Measurements from ENCODE around the gene CHRM1. TPM values are rescaled to one million over a fixed set of nuclear protein-coding genes. Genes with fewer than 3 reads are reported as not detected.

The CHRM1 gene
- total RNA-seq, 1 experiment from 2014 or later = not detected

DNA sequence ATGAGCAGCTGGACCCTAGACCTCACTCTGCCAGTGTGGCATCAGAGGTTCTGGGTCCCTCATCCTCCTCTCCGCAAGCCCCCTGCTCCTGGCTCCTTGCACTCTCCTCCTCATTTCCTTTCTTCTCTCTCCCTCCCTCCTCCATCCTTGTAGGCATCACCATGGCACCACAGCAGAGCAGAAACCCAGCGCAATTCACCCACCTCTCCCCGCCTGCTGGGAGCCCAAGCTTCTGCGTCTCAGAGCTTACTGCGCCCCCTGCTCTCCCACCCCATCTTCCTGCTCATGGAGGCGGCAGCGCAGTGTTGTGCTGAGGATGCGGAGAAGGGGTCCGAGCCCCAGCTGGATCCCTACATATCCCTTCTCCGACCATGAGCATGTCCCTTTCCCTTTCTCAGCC is 1.7 kb downstream of the CHRM1 start:
- no peaks in the 10 kb centered on the region for H3K4me1 ChIP-seq
- no peaks in the 10 kb centered on the region for H3K9me3 ChIP-seq (replicated peaks)
- H3K27me3 ChIP-seq = peaks cover 6% of the 10 kb centered on the region; the same call in 1 of the 2 replicates
- no peaks in the 10 kb centered on the region for H3K36me3 ChIP-seq
- no peak for DNase-seq
- H3K27ac ChIP-seq = no peak overlapping the region
- H3K4me3 ChIP-seq = no peak overlapping the region

DNA sequence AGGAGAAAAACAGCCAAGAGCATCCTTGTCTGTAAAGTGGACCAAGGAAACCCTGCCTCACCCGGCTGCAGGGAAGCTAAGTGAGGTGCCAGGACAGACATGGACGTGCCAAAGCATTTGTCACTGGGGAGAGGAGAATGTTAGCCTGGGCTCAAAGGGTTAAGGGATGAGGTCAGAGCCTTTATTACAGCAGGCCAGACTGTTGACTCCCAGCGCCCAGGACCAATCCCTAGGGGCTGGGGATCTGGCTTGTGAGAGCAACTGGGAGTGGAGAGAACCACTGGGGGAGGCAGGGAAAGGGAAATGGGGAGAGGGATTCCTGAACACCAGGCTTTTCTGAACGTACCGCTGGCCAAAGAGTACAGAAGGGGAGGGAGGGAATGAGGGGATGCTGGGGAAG is 2.6 kb downstream of the CHRM1 start:
- H3K36me3 ChIP-seq = no peaks in the 10 kb centered on the region
- H3K27me3 ChIP-seq = peaks cover 6% of the 10 kb centered on the region; the same call in 1 of the 2 replicates
- no peaks in the 10 kb centered on the region for H3K9me3 ChIP-seq (replicated peaks)
- no peaks in the 10 kb centered on the region for H3K4me1 ChIP-seq
- no peak overlapping the region for H3K27ac ChIP-seq
- H3K4me3 ChIP-seq = no peak overlapping the region
- peak; percentile 19 for DNase-seq

DNA sequence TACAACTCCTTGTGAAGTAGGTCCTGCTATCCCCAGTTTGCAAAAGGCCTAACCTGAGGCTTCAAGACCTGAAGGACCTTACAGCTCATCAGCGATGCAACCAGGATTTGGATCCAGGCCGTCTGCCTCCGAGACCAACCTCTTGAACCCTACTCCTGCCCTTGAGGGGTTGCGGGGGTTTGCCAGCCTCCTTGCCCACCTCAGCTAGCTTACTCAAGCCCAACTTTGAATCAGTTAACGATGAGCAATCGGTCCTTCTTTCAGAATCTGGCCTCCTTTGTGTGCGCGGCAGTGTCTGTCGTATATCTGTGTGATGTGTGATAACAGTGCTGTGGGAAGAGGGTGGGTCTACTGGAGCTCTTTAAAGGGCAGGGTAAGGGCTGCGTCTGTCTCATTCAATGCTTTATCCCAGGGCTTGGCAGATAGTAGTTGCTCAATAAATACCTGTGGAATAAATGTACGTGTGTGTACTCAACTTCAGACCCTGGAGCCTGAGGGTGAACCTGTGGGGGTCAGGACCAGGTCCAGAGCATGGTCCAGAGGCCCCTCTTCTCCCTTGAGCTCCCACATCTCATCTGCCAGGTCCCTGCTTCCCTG is 3.2 kb downstream of the CHRM1 start:
- Histone ChIP-seq H3K36me3 (no peaks in the 10 kb centered on the region), H3K27me3 (peaks cover 6% of the 10 kb centered on the region; the same call in 1 of the 2 replicates), H3K4me3 (no peak overlapping the region), H3K4me1 (no peaks in the 10 kb centered on the region), H3K9me3 (replicated peaks) (no peaks in the 10 kb centered on the region), H3K27ac (no peak overlapping the region)
- no peak for DNase-seq

DNA sequence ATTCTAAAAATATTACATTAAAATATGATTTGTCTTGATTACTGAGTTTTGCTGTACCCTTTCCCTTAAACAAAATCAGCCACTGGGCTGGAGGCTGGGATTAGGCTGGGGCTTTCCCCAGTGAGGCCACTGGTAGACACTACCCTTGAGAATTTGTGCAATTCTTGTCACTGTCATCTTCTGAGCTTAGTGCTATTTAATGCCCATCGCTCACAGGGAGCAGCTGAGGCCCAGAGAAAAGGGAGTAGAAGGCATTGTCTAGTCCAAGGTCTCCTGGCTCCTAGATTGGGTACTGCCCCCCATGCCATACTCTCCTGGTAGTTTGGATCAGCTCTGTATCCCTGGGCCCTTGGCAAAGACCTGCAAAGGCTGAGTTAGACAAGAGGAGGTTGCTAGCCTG is 6.7 kb downstream of the CHRM1 start:
- no peak for DNase-seq
- Histone ChIP-seq H3K4me3 (no peak overlapping the region), H3K4me1 (peaks cover 12% of the 10 kb centered on the region), H3K9me3 (replicated peaks) (no peaks in the 10 kb centered on the region), H3K36me3 (no peaks in the 10 kb centered on the region), H3K27ac (no peak overlapping the region), H3K27me3 (no peaks in the 10 kb centered on the region)

DNA sequence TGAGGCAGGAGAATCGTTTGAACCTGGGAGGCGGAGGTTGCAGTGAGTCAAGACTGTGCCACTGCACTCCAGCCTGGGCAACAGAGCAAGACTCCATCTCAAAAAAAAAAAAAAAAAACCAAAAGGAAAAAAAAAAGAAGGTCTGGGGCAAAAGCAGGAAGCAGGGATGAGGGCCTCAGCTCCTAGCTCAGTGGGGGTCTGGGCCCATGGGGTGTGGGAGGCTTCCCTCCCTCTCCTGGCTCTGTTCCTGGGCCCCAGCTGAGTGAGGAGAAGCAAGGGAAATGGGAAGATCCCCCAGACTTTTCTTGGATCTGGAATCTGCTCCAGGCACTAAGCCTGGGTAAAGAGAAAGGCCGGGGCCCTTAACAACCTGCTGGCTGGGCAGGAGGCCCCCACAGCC is 8.9 kb downstream of the CHRM1 start:
- H3K4me3 ChIP-seq = no peak overlapping the region
- no peaks in the 10 kb centered on the region for H3K27me3 ChIP-seq
- H3K27ac ChIP-seq = no peak overlapping the region
- no peaks in the 10 kb centered on the region for H3K36me3 ChIP-seq
- DNase-seq = no peak
- H3K4me1 ChIP-seq = peaks cover 16% of the 10 kb centered on the region
- H3K9me3 ChIP-seq (replicated peaks) = no peaks in the 10 kb centered on the region

DNA sequence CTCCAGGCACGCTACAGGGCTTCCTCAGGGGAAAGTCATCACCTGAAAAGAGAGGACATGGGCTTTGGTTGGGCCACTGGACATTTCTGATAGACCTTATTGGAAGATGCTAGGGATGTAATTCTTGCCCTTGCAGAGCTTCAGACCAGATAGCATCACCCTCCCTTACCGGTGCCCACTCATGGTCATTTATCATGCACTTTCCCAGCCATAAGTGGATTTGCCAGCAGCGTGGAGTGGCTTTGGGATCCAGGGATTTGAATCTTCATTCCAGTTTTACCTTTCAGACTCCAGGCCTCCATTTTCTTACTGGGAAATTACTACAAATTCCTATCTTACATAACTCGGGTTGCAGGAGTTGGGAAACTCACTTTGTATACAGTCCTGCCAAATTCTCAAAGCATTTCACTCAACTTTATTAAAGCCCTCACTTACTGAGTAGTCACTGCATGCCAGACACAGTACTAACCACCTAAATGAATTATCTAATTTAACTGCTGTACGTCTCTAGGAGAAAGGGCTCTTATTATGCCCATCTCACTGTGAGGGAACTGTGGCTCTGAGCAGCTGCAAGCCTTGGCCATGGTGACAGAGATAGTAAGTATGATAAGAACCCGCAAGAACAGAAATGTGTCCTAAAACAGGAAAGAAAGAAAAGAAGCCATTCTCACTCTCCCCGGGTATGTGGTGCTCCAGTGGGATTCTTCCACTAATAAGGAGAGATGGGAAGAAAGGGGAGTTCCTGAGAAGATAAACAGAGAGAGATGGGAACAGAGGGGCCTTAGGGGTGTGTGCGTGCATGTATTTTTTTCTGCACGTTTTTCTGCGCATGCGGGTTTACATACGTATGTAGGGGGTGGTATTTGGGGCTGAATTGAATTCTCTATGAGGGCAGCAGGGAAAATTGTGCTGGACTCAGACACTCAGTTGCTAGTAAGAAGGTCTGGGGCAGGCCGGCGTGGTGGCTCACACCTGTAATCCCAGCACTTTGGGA is 9.7 kb downstream of the CHRM1 start:
- peak in 1 of 2 experiments; percentile 39 for DNase-seq
- H3K27me3 ChIP-seq = no peaks in the 10 kb centered on the region
- peaks cover 16% of the 10 kb centered on the region for H3K4me1 ChIP-seq
- H3K9me3 ChIP-seq (replicated peaks) = no peaks in the 10 kb centered on the region
- no peaks in the 10 kb centered on the region for H3K36me3 ChIP-seq
- no peak overlapping the region for H3K27ac ChIP-seq
- no peak overlapping the region for H3K4me3 ChIP-seq

DNA sequence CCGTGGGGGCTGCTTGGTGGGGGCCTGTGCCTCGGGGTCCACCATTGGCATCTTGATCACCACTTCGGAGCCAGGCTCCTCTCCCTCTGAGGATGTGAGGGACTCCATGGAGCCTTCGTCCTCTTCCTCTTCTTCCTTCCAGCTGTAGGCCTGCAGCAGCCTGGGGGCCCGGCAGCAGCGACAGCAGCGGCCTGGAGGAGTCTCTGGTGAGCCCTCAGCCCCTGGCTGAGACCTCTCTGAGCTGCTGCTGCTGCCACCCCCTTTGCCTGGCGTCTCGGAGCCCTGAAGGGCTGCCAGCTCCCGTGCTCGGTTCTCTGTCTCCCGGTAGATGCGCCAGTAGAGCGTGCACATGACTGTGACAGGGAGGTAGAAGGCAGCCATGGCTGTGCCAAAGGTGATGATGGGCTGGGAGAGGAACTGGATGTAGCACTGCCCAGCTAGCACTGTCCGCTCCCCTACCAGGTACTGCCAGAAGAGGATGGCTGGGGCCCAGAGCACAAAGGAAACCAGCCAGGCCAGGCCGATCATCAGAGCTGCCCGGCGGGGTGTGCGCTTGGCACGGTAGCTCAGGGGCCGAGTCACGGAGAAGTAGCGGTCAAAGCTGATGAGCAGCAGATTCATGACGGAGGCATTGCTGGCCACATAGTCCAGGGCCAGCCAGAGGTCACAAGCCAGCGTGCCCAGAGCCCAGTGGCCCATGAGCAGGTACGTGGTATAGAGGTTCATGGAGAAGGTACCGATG is 10.9 kb downstream of the CHRM1 start:
- Histone ChIP-seq H3K9me3 (replicated peaks) (no peaks in the 10 kb centered on the region), H3K36me3 (no peaks in the 10 kb centered on the region), H3K4me1 (peaks cover 16% of the 10 kb centered on the region), H3K27ac (no peak overlapping the region), H3K4me3 (no peak overlapping the region), H3K27me3 (no peaks in the 10 kb centered on the region)
- DNase-seq = no peak

DNA sequence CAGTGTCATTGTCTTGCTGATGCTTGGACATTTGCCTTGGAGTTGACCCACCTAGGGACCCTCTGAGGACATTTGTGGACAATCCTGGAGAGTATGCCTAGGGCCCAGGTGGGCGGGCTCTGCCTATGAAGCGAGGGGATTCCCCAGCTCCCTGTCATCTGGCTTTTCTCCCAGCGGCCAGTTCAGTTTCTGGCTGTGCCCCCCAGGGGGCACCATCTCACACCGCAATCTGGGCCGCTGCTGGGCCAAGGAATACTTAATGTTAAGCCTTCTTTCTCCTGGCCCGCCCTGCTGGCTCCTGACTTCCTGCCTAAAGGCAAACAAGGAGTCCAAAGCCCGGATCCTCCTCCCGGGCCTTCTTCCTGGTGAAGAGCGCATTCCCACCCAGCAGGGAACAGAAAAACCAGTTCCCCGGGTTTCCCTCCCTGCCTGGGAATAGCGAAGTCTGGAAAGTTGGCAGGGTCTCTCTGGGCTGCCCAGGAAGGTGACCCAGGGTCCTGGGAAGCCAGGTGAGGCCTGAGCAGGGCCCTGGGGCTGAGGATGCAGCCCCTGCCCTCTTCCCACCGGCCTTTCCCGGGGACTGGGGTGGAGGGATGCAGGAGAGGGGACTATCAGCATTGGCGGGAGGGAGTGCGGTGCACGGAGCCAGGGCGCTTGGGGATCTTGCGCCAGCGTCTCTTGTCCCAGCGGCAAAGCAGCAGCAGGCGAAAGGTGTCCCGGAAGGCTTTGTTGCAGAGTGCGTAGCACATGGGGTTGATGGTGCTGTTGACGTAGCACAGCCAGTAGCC is 11.9 kb downstream of the CHRM1 start:
- H3K4me1 ChIP-seq = peaks cover 16% of the 10 kb centered on the region
- H3K4me3 ChIP-seq = no peak overlapping the region
- H3K27me3 ChIP-seq = no peaks in the 10 kb centered on the region
- H3K9me3 ChIP-seq (replicated peaks) = no peaks in the 10 kb centered on the region
- no peak overlapping the region for H3K27ac ChIP-seq
- no peaks in the 10 kb centered on the region for H3K36me3 ChIP-seq
- DNase-seq = peak; percentile 77 to 80

DNA sequence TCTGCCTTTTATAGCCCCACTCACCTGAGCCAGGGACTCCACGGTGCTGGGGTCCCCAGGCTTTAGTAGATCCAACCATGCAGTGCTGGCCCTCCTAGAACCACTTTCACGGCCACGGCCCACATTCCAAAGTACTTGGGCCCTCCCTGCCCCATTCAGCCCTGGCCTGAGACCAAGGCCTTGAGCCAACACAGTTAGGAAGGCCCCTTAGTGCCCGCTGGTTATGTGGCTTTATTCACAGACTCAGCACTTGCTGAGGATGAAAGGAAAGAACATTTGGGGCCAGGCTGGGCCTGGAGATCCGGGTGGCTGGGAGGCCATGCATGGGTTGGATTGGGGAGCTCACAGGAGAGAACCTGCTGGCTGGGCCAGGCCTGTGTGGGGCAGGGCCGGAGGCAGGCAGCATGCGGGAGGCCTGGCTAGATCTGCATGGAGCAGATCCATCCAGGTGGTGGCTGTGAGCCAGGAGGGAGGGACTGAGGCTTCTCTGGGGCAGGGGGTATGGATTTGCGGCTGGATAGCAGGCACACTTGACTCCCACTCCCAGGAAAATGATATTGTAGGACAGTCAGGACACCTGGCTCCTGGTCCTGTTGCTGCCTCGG is 12.6 kb downstream of the CHRM1 start:
- Histone ChIP-seq H3K36me3 (no peaks in the 10 kb centered on the region), H3K9me3 (replicated peaks) (no peaks in the 10 kb centered on the region), H3K4me1 (peaks cover 16% of the 10 kb centered on the region), H3K27ac (no peak overlapping the region), H3K4me3 (no peak overlapping the region), H3K27me3 (no peaks in the 10 kb centered on the region)
- DNase-seq = no peak

DNA sequence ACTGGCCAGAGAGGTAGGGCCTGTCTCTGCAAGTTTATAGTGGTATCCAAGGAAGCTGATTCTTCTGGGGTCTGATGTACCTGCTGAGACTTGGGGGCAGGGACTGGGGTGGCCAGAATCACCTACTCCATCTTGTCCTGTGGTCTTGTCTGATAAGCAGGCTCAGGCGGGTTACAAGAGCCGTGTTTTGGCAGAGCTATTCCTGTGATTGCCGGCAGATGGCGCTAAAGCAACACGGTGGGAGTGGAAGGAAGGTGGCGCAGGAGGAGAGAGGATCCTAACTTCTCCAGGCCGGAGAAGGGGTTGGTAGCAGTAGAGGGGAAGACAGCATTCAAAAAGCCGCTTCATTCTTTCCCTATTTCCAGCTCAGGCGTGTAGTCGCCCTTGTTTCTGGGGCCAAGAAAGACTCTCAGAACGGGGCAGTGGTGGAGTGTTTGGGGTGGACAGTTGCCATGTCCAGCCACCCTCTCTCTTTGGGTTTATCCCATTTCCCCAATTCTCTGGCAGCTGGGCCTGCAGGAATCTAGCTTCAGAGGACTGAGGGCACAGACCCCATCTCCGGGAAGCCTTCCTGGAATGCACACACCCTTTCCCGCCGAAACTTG is 15.1 kb downstream of the CHRM1 start:
- DNase-seq = peak; percentile 68 to 89
- H3K4me3 ChIP-seq = no peak overlapping the region
- no peaks in the 10 kb centered on the region for H3K27me3 ChIP-seq
- H3K4me1 ChIP-seq = peaks cover 7% of the 10 kb centered on the region
- no peak overlapping the region for H3K27ac ChIP-seq
- no peaks in the 10 kb centered on the region for H3K36me3 ChIP-seq
- no peaks in the 10 kb centered on the region for H3K9me3 ChIP-seq (replicated peaks)

DNA sequence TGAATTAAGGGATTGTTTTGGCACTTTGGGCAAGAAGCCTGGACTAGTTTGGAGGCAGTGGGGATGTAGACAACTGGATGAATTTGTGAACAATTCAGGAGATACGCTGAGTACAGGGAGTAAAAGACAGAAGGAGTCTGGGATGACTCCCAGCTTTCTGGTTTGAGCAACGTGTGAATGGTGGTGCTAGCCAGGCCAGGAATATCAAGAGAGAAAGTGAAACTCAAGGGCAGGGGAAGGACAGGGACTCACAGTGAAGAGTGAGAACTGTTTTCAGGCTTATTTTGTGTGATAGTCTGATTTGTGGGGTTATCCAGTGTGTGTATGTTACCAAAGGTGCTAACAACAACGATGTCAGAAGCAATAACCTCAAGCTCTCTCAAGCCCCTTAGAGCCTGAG is 15.9 kb downstream of the CHRM1 start:
- Histone ChIP-seq H3K27me3 (no peaks in the 10 kb centered on the region), H3K36me3 (no peaks in the 10 kb centered on the region), H3K4me1 (peaks cover 5% of the 10 kb centered on the region; the same call in 1 of the 2 replicates), H3K27ac (no peak overlapping the region), H3K4me3 (no peak overlapping the region), H3K9me3 (replicated peaks) (no peaks in the 10 kb centered on the region)
- no peak for DNase-seq

DNA sequence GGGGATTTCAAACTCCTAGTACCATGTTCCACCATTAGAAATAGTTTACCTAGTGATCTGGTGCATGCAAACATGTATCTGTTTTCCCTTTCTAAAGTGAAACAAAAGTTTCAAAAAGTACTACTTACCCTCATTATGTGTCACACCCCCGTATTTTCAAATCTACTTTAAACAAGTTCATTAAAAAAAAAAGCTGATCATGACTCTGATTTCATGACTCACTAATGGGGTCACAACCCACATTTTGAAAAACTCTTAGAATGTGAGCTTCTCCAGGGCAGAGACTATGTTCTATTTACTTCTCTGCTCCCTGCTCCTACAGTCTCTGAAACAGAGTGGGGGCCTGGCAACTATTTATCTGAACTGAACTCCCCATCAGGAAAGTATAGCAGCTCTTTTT is 18.2 kb downstream of the CHRM1 start:
- no peaks in the 10 kb centered on the region for H3K4me1 ChIP-seq
- no peak overlapping the region for H3K27ac ChIP-seq
- H3K36me3 ChIP-seq = no peaks in the 10 kb centered on the region
- no peak for DNase-seq
- H3K9me3 ChIP-seq (replicated peaks) = no peaks in the 10 kb centered on the region
- H3K4me3 ChIP-seq = no peak overlapping the region
- no peaks in the 10 kb centered on the region for H3K27me3 ChIP-seq

DNA sequence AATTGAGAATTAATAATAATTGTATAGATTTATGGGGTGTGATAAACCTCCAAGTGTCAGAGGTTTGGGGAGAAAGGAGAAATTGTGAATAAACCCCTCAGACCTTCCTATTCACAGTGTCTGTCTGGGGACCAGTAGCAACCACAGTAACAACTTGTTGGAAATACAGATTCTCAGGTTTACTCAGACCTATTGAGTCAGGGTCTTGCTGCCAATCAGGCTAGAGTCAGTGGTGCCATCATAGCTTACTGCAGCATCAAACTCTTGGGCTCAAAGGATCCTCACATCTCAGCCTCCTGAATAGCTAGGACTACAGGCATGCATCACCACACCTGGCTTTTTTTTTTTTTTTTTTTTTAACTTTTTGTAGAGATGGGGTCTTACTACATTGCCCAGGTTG is 23.1 kb downstream of the CHRM1 start:
- no peaks in the 10 kb centered on the region for H3K4me1 ChIP-seq
- H3K27me3 ChIP-seq = no peaks in the 10 kb centered on the region
- H3K36me3 ChIP-seq = no peaks in the 10 kb centered on the region
- H3K9me3 ChIP-seq (replicated peaks) = no peaks in the 10 kb centered on the region
- H3K4me3 ChIP-seq = no peak overlapping the region
- H3K27ac ChIP-seq = no peak overlapping the region
- no peak for DNase-seq

DNA sequence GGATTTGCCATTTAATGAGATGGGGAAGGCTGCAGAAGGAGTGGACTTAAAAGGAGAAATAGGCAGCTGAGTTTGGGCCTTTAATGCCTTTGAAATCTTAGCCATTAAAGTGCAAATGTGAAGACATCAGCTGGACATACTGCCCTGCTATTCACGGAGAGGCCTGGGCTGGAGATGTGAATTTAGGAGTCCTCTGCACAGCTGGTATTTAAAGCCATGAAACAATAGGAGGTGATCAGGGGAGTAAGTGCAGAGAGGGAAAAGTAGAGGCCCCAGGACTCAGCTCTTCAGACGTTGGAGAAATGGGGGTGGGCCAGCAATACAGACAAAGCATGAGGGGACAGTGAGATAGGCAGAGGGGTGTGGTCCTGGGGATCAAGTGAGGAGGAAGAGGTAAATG is 23.9 kb downstream of the CHRM1 start:
- Histone ChIP-seq H3K27ac (no peak overlapping the region), H3K4me1 (no peaks in the 10 kb centered on the region), H3K27me3 (no peaks in the 10 kb centered on the region), H3K9me3 (replicated peaks) (no peaks in the 10 kb centered on the region), H3K4me3 (no peak overlapping the region), H3K36me3 (no peaks in the 10 kb centered on the region)
- DNase-seq = no peak

Measured in SJCRH30 (cell line).